H1 (cell line): ENCODE measurements around the gene CAPN1. TPM values are rescaled to one million over a fixed set of nuclear protein-coding genes. Genes with fewer than 3 reads are reported as not detected.

Source experiments
- POU5F1 ChIP-seq: IDR thresholded peaks from 2 replicates; pipeline ENCODE4 v1.6.1; 2011; ENCODE audit warnings: low read depth, mild to moderate bottlenecking, low read length, moderate library complexity
- polyA plus RNA-seq, 7 experiments: library from polyadenylated mRNA; depleted of rRNA in 3 of 7; stranded (reverse) in 5 of 7; unstranded in 2 of 7; fragments of >200 nt in 5 of 7; fragments of 200-250 nt in 2 of 7; gene quantifications; 1 replicate in 5 of 7; 2 replicates in 1 of 7; 4 replicates in 1 of 7; pipeline versions ENCODE4 v1.2.1 to v1.2.3, GENCODE V29; 2011 to 2013; ENCODE audit warnings: missing spikeins in 2 of 7, mixed read lengths in 2 of 7
- total RNA-seq: library from RNA; stranded (reverse); fragmentation: NEBNext Ultra II Directional; extraction: Animal tissue kit (Norgen Biotek cat#: 25700); gene quantifications from 2 replicates; pipeline ENCODE4 v1.2.1, GENCODE V29; 2021

Gene CAPN1
- total and polyA plus RNA-seq, 2 of the 8 experiments (the other 6 are each of a cell fraction or from before 2014, with no cell fraction given), result 194 to 233 TPM

DNA sequence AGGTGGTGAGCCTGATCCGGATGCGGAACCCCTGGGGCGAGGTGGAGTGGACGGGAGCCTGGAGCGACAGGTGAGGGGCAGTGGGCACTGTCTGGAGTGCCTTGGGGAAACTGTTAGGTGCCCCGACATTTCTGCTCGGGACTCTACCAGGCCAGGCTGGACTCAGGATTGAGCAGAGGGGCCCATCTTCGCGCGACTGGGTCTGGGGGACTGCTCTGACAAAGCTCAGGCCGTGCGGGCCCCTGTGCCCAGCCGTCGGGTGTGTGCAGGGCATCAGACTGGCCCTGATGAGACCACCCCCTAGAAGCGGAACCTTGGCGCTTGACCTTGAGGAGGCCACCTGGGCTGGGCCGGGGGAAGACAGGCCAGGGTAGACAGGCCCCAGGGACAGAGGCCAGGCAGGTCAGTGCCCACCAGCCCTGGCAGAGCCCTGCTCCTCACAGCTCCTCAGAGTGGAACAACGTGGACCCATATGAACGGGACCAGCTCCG, 6.3 kb downstream of the CAPN1 start (continued):
- no peak for TF ChIP-seq POU5F1
- TF ChIP-seq, all 59 proteins: peak for 0
